Myocyte (in vitro differentiated cells): ENCODE measurements around the gene EP400. TPM values are rescaled to one million over a fixed set of nuclear protein-coding genes. Genes with fewer than 3 reads are reported as not detected.
A peak's percentile ranks its signal among the peaks of the same experiment; 100 is the strongest.

Experiments used
- DNase-seq: peaks from one replicate; pipeline ENCODE4 v3.0.0-alpha.2; 2012; ENCODE audit warnings: low read depth
- polyA plus RNA-seq: library from polyadenylated mRNA; unstranded; fragments of >200 nt; gene quantifications from one replicate; pipeline ENCODE4 v1.2.1, GENCODE V29; 2012; ENCODE audit warnings: missing spikeins
- total RNA-seq: library from RNA; depleted of rRNA; stranded (reverse); fragments of >200 nt; gene quantifications from 2 replicates; pipeline ENCODE4 v1.2.3, GENCODE V29; 2014

Gene EP400, protein sequence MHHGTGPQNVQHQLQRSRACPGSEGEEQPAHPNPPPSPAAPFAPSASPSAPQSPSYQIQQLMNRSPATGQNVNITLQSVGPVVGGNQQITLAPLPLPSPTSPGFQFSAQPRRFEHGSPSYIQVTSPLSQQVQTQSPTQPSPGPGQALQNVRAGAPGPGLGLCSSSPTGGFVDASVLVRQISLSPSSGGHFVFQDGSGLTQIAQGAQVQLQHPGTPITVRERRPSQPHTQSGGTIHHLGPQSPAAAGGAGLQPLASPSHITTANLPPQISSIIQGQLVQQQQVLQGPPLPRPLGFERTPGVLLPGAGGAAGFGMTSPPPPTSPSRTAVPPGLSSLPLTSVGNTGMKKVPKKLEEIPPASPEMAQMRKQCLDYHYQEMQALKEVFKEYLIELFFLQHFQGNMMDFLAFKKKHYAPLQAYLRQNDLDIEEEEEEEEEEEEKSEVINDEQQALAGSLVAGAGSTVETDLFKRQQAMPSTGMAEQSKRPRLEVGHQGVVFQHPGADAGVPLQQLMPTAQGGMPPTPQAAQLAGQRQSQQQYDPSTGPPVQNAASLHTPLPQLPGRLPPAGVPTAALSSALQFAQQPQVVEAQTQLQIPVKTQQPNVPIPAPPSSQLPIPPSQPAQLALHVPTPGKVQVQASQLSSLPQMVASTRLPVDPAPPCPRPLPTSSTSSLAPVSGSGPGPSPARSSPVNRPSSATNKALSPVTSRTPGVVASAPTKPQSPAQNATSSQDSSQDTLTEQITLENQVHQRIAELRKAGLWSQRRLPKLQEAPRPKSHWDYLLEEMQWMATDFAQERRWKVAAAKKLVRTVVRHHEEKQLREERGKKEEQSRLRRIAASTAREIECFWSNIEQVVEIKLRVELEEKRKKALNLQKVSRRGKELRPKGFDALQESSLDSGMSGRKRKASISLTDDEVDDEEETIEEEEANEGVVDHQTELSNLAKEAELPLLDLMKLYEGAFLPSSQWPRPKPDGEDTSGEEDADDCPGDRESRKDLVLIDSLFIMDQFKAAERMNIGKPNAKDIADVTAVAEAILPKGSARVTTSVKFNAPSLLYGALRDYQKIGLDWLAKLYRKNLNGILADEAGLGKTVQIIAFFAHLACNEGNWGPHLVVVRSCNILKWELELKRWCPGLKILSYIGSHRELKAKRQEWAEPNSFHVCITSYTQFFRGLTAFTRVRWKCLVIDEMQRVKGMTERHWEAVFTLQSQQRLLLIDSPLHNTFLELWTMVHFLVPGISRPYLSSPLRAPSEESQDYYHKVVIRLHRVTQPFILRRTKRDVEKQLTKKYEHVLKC (N-terminal part only)
- total RNA-seq: 9.4 and 11.9 TPM in 2 replicates
- polyA plus RNA-seq: 22.7 TPM

GRCh38 chr12:131949431-131950181 lies at the start of gene EP400:
Gene EP400, plus strand, starts transcription at chr12:131949942. Its CDS starts 10,678 bp downstream, at chr12:131960620.
- DNase-seq: peak; percentile 95

GRCh38 chr12:131900397-131900796 lies 49.3 kb upstream of the EP400 start:
- DNase-seq: no peak

GRCh38 chr12:131901431-131902331 lies 48.1 kb upstream of the EP400 start:
- DNase-seq: peak; percentile 76

DNA sequence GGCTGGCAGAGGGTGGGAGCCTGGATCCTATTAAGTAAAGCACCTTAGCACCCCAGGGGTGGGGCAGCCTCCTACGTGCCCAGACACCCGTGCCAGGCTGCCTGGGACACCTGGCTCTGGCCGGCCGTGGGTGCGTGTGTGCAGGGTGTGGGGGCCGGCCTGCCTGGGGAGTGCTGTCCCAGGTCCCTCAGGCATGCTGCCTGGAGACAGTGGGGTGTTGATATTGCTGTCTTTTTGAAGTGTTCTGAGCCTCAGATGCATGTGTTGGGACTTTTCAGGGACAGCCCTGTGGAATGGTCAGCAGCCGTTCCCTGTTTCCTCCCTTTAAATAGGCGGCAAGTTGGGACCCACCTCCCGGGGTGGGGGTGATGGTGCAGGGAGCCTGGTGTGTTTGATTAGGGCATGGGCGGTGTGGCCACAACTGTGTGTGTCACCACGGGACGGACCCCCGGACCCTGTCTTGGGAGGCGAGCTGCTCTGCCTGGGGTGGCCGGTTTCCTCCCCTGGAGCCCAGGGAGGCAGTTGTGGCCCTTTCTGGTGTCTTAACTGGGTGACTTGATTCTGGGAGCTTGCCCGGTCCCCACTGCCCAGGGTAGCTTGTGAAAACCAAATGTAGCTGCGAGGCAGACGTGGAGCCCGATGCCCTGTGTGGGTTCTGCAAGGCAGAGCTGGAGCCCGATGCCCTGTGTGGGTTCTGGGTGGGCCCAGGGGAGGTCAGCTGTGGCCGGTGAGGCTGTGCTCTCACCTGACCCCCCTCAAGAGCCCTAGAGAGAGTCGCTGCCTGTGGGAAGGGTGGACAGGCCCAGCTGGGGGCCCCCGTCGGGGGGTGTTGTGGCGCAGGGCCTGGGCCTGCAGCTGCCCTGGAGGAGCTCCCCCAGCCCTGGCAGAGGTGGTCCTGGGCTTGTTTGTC lies 47.2 kb upstream of the EP400 start:
- DNase-seq: no peak

DNA sequence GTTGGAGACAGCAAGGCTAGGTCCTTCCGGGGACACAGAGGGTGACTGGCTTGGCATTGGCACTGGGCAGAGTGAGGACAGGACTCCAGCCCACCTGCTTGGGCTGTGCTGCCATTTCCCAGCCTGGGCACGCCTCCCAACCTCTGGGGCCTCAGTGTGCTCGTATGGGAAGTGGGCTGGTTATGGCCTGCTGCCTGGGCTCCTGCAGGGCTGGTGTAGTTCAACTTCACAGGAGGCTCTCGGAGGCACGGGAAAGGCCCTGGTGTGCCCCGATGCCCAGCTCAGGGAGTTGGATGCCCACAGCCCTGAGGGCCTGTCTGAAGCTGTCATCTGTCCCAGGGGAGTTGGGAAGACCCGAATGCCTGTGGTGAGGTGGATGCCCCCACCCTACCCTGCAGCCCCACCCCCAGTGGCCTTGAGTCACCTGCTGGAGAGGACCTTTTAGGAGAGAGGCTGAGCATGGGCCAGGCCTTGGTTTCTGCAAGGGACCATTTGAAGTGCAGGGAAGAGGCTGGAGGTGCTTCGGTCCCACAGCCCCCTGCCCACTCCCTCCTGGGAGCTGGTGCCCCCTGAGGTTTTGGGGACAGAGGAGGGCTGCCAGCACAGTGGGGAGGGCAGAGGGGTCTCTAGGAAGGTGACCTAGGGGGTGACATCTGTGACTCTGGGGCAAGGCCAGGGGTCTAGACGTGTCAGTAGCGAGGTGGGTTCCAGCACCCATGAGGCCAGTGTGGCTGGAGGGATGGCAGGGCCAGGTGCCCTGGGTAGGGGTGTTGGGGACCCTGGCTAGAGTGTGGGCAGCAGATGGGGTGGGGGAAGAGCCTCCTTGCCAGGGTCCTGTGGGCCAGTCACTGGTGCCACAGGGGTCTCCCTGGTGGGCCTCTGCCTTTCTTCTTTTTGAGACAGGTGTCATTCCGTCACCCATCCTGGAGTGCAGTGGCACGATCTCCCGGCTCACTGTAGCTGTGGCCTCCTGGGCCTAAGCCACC lies 46.2 kb upstream of the EP400 start:
- peak; percentile 79 for DNase-seq

DNA sequence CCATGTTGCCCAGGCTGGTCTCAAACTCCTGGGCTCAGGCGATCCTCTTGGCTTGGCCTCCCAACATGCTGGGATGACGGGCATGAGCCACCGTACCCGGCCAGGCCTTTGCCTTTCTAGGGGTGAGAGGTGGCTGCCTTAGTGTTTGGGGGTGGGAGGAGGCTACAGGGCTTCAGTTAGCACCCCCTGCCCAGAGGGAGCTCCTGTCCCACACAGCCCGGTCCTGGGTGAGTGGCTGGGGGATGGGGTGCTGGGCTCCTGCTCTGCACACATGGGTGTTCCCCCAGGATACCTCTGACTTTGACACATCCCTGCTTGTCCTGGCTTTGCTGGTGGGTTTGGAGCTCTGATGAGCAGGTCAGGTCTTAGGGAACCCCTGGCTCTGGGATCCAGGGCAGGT lies 45.4 kb upstream of the EP400 start:
- DNase-seq: no peak

DNA sequence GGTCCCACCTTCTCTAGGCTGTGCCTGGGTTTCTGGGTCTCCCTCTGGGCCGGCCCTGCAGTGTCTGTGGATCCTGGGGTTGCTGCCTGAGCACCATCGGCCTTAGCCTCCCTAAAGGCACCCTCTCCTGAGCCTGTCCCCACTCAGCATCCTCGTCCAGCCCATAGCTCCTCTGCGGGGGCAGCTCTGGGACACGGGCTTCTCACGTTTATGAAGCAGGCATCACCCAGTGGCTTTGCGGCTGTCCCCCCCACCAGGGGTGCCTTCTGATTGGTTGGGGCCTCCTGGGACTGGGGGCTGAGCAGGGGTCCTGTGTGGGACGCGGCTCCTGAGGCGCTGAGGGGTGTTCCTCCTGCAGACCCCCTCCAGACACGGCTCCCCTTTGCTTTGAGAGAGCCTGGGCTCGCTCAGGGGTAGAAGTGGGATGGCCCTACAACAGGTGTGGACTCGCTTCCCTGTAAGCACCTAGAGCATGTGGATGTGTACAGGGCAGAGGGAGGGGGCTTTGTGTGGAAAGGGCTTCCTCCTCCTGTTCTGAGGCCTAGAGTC lies 44.6 kb upstream of the EP400 start:
- no peak for DNase-seq

DNA sequence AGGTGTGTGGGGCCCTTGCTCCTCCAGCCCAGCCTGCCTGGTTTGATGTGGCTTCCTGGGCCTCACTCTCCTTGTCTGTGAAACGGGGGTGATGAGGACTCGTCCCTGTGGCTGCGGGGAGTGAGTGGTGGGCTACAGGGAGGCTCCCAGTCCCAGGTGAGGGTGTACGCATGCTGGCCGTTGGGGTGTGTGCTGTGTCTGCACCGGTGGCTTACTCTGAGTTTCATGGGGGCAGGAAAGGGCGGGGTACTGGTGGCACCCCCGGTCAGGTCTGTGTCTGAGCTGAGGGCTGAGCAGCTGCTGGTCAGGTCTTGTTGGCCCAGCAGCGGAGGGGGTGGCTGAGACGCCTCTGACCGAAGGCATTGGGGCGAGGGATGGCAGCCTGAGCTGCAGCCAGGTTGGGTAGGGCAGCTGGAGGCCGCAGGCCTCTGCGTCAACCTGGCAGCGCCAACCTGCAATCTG lies 44.1 kb upstream of the EP400 start:
- DNase-seq: no peak

DNA sequence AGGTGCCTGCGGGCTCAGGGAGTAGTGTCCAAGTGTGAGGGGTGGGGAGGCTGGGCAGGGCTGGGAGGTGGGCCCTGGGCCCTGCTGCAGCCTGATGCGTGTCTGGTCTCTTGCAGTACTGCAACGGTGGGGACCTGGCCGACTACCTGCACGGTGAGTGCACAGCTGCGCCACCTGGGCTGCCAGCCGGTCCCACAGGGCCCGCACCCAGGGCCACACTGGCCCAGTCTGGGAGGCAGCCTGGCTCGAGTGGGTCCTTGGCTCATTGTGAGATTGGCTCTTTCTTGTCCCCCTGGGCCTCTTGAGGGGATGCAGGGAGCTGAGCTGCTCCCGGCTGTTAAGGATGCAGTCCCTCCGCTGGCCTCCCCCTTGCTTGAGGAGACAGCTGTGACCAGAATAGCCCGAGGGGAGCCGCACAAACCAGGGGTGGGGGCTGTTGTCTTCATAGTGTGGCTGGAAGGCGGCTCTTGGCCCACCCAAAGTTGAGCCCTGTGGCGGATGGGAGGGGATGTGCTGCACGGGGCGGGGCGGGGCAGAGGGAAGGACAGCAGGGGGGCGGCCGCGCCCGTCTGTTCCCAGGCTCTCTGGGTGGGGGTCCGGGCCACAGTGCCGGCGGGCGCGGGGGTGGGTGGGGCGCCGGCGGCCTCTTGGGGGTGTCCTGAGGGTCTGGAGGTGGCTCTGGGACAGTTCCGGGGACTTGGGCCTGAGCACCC lies 42.2 kb upstream of the EP400 start:
- no peak for DNase-seq

GRCh38 chr12:131908092-131909080 lies 41.4 kb upstream of the EP400 start:
- DNase-seq: no peak

DNA sequence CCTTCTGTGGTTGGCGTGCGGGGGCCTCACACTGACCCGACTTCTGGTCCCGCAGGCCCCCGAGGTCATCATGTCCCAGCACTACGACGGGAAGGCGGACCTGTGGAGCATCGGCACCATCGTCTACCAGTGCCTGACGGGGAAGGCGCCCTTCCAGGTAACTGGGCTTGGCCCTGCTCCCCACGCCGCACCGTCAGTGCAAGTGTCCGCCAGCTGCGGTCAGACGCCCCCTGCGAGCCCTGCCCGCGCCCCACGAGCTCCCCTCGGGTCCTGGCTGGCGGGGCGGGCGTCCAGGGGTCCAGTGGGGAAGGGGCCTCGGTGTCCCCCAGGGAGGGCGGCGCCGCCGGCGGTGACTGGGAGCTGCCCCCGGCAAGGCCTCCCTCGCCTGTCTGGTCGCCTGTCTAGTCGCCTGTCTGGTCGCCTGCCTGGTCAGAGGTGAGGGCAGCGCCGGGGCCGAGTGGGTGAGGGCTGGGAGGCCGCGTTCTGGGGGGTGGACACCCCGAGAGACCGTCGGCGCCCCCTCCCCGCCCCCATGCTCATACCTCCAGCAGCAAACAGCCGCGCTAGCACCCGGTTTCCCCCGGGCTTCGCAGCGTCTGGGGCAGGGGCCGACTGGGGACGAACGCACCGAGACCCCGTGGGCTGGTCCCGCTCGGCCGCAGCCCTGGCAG lies 40.5 kb upstream of the EP400 start:
- no peak for DNase-seq

DNA sequence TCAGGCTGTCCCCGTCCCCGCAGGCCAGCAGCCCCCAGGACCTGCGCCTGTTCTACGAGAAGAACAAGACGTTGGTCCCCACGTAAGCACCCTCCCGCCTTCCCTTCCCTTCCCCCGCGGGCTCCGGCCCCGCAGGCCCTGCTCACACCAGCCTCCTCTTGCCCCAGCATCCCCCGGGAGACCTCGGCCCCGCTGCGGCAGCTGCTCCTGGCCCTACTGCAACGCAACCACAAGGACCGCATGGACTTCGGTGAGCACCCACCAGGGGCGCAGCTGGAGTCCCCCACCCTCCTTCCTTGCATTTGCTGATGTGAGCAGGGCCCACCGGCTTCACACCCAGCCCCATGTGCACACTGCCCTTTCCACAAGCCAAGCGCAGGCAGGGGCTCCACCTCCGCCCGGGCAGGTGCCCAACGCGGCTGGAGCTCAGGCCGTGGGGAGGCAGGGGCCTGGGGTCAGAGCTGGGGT lies 40.0 kb upstream of the EP400 start:
- no peak for DNase-seq

GRCh38 chr12:131910302-131911027 lies 39.3 kb upstream of the EP400 start:
- no peak for DNase-seq
